MCF 10A (cell line): ENCODE measurements around the gene RALBP1. TPM values are rescaled to one million over a fixed set of nuclear protein-coding genes. Genes with fewer than 3 reads are reported as not detected.
A peak's percentile ranks its signal among the peaks of the same experiment; 100 is the strongest.

ENCODE experiments used
- BruUV-seq: library from RNA; stranded (reverse); fragments of 400-500 nt; replicated peaks from 2 replicates; lab custom pipeline; 2021; lab: Mats Ljungman, UMichigan
- CTCF ChIA-PET: fragments of 300-600 bp; sonication (Branson Sonifier 250); formaldehyde crosslinking; extraction: SDS; loops from one replicate; lab custom pipeline; 2021; ENCODE audit warnings: antibody characterized with exemption, inconsistent platforms; lab: Yijun Ruan, JAX
- POLR2A ChIA-PET: fragments of 300-600, 350-650 bp; sonication (Branson Sonifier 250); formaldehyde crosslinking; extraction: SDS; loops from one replicate; lab custom pipeline; 2020; ENCODE audit warnings: antibody characterized with exemption, inconsistent platforms; lab: Yijun Ruan, JAX
- DNase-seq: peaks from one replicate; pipeline ENCODE4 v3.0.0-alpha.2; 2018; ENCODE audit not compliant: unreplicated experiment
- H3K27ac Mint-ChIP-seq: one replicate; pipeline ENCODE4 v1.8.0; 2022; ENCODE audit warnings: mild to moderate bottlenecking, low read depth, mixed read lengths; ENCODE audit not compliant: unreplicated experiment
- H3K27me3 Mint-ChIP-seq: one replicate; pipeline ENCODE4 v1.8.0; 2022; ENCODE audit warnings: mixed read lengths; ENCODE audit not compliant: insufficient read depth, unreplicated experiment
- H3K36me3 Mint-ChIP-seq: one replicate; pipeline ENCODE4 v1.8.0; 2022; ENCODE audit warnings: mild to moderate bottlenecking, moderate library complexity, mixed read lengths; ENCODE audit not compliant: insufficient read depth, unreplicated experiment
- H3K4me1 Mint-ChIP-seq: one replicate; pipeline ENCODE4 v1.8.0; 2022; ENCODE audit warnings: mixed read lengths; ENCODE audit not compliant: insufficient read depth, unreplicated experiment
- H3K4me3 Mint-ChIP-seq: one replicate; pipeline ENCODE4 v1.8.0; 2022; ENCODE audit warnings: mild to moderate bottlenecking, moderate library complexity, mixed read lengths; ENCODE audit not compliant: unreplicated experiment
- H3K9me3 Mint-ChIP-seq: one replicate; pipeline ENCODE4 v1.8.0; 2022; ENCODE audit warnings: mixed read lengths; ENCODE audit not compliant: unreplicated experiment
- CTCF ChIP-seq: fragments of 200-600 bp; IDR thresholded peaks from one replicate; pipeline ENCODE4 v1.8.0; 2022; ENCODE audit warnings: antibody characterized with exemption, mild to moderate bottlenecking; ENCODE audit not compliant: unreplicated experiment
- intact Hi-C: fragments of 100-400 bp; cut with micrococcal nuclease; formaldehyde crosslinking; loops from 2 replicates; pipeline ENCODE4 v1.14.1; 2022
- total RNA-seq: library from RNA; stranded (reverse); gene quantifications from 2 replicates; pipeline ENCODE4 v1.2.3, GENCODE V29; 2022

RALBP1 gene
- total RNA-seq, 1 experiment from 2014 or later, result 47.0 TPM

DNA sequence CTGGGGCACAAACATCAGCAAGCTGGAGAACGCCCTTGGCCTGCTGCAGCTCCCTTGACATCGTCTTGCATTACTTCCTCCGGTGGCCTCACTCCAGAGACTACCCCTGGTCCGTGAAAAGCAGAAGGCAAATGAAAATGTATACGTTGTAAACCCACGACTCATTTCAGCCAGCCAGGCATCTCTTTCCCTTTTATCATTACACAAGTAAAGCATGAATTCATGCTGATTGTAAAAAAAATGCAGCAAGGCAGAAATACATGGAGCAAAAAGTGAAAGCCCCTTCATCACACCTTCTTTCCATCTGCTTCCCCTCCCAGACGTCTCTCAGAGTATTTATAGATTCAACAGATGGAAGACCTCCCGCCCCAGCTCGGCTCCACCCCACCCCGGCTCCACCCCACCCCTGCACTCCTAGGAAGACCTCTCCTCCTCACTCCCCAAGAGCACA, 41.6 kb upstream of the RALBP1 start:
- Mint-ChIP-seq H3K36me3 (no peaks in the 10 kb centered on the region), H3K27ac (no peak overlapping the region), H3K4me1 (peaks cover 10% of the 10 kb centered on the region), H3K4me3 (no peak overlapping the region), H3K27me3 (no peaks in the 10 kb centered on the region), H3K9me3 (no peaks in the 10 kb centered on the region)
- DNase-seq, result no peak
- ChIA-PET CTCF (no interaction called here), POLR2A (no interaction called here)
- no TSS peak for BruUV-seq
- intact Hi-C loops, result no loop called here
- no peak for TF ChIP-seq CTCF

- no peak overlapping the region for H3K27ac Mint-ChIP-seq
- POLR2A ChIA-PET, result no interaction called here
These were observed 41.1 kb upstream of the RALBP1 start for GRCh38 chr18:9434122-9434701.

GRCh38 chr18:9435041-9435440, 40.3 kb upstream of the RALBP1 start:
- Mint-ChIP-seq H3K27me3 (no peaks in the 10 kb centered on the region), H3K27ac (no peak overlapping the region), H3K9me3 (no peaks in the 10 kb centered on the region), H3K4me1 (no peaks in the 10 kb centered on the region), H3K36me3 (no peaks in the 10 kb centered on the region), H3K4me3 (no peak overlapping the region)
- CTCF ChIA-PET, result no interaction called here
- DNase-seq, result no peak
- no peak for TF ChIP-seq CTCF
- BruUV-seq, result no TSS peak
- intact Hi-C loops, result no loop called here
- POLR2A ChIA-PET, result interaction anchor here (0.6 kb wide), 1 partner anchor 111 kb away, joined by 3 read pairs; no protein-coding TSS in a partner anchor

More at GRCh38 chr18:9434122-9434701, 41.1 kb upstream of the RALBP1 start:
- H3K4me3 Mint-ChIP-seq, result no peak overlapping the region
- CTCF ChIA-PET, result interaction anchor here (0.6 kb wide), 1 partner anchor 164 kb away, joined by 4 read pairs; no protein-coding TSS in a partner anchor
- TF ChIP-seq CTCF, result no peak
- H3K36me3 Mint-ChIP-seq, result no peaks in the 10 kb centered on the region
- H3K9me3 Mint-ChIP-seq, result no peaks in the 10 kb centered on the region
- no TSS peak for BruUV-seq
- H3K4me1 Mint-ChIP-seq, result peaks cover 5% of the 10 kb centered on the region
- no peak for DNase-seq
- intact Hi-C loops, result no loop called here
- H3K27me3 Mint-ChIP-seq, result no peaks in the 10 kb centered on the region

DNA sequence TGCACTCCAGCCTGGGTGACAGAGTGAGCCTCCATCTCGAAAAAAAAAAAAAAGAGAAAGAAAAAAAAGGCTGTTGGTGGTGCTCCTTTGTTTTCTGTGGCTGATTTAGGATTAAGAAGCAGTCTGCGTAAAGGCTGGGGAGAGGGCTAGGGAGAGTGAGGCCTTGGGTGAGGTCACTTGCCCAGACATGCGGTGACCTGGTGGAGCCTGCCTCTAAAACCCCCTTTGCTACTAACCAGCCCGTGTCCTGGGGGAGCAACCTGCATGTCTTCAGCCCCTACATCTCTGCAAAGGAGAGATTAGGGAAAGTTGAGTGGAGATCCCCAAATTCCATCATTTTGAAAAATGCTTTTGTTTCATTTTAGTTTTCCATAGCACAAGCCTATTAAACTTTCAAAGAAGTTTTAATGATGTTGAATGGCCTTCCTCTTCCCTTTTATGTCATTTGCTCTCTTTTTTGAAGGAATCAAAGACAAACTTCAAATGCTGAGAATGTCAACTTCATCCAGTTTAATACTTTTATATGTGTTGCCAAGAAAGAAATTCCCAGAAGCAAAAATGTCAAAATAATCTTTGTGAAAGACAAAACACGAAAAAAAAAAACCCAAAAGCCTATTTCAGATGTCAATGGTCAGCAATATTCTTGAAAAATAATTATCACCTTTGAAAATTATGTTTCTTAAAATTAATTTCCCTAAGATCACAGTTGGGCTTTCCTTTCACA, 38.9 kb upstream of the RALBP1 start:
- no peak for TF ChIP-seq CTCF
- Mint-ChIP-seq H3K9me3 (no peaks in the 10 kb centered on the region), H3K36me3 (no peaks in the 10 kb centered on the region), H3K27ac (peak overlapping the region; percentile 51), H3K27me3 (no peaks in the 10 kb centered on the region), H3K4me1 (no peaks in the 10 kb centered on the region), H3K4me3 (no peak overlapping the region)
- POLR2A ChIA-PET, result interaction anchor here (0.6 kb wide), 1 partner anchor 9 kb away, joined by 3 read pairs; no protein-coding TSS in a partner anchor
- CTCF ChIA-PET, result no interaction called here
- no TSS peak for BruUV-seq
- intact Hi-C loops, result no loop called here
- no peak for DNase-seq
